ENCODE measurements around the gene TAS2R40.

DNA sequence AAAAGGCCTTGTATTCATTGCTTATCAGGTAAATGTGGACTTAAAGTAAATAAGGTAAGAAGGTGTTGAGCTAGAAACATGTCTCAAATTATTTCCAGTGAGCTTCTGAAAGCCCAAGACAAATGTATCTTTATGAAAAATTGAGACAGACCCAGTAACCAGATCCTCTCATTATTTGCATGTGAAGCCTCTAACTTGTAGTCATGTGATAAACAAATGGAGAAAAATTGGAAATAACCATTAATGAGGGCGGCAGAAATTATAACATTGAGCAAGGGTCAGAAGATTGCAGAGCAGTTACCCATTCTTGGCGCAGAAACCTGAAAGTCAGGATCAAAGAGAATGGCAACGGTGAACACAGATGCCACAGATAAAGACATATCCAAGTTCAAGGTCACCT lies at the start of gene TAS2R40:
- TF ChIP-seq, protein P1, sequence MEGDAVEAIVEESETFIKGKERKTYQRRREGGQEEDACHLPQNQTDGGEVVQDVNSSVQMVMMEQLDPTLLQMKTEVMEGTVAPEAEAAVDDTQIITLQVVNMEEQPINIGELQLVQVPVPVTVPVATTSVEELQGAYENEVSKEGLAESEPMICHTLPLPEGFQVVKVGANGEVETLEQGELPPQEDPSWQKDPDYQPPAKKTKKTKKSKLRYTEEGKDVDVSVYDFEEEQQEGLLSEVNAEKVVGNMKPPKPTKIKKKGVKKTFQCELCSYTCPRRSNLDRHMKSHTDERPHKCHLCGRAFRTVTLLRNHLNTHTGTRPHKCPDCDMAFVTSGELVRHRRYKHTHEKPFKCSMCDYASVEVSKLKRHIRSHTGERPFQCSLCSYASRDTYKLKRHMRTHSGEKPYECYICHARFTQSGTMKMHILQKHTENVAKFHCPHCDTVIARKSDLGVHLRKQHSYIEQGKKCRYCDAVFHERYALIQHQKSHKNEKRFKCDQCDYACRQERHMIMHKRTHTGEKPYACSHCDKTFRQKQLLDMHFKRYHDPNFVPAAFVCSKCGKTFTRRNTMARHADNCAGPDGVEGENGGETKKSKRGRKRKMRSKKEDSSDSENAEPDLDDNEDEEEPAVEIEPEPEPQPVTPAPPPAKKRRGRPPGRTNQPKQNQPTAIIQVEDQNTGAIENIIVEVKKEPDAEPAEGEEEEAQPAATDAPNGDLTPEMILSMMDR (IDR thresholded peaks at IDR 0.05): no peak
- no peak for TF ChIP-seq POLR2A (IDR thresholded peaks at IDR 0.05)
